ENCODE results near the gene KCNH8.
A peak's percentile ranks its signal among the peaks of the same experiment; 100 is the strongest.

Gene KCNH8

GRCh38 chr3:19199131-19199530 is 50.8 kb downstream of the KCNH8 start:
- ChIA-PET POLR2A (no interaction called here), CTCF (no interaction called here)
- no peak for DNase-seq (ENCODE audit: extremely low spot score)
- TF ChIP-seq PKNOX1 (IDR thresholded peaks at IDR 0.05) (no peak), ARNT (IDR thresholded peaks at IDR 0.05) (no peak), BHLHE40 (IDR thresholded peaks at IDR 0.05; ENCODE audit: borderline replicate concordance) (no peak), SP1 (IDR thresholded peaks at IDR 0.05) (no peak), ELF4 (IDR thresholded peaks at IDR 0.05) (no peak), ZNF384 (IDR thresholded peaks at IDR 0.05) (no peak), FOXM1 (IDR thresholded peaks at IDR 0.05; ENCODE audit: borderline replicate concordance) (no peak), L3MBTL2 (conservative IDR thresholded peaks at IDR 0.05) (no peak), FOXA1 (IDR thresholded peaks at IDR 0.05) (no peak), TARDBP (IDR thresholded peaks at IDR 0.05) (no peak), SUZ12 (IDR thresholded peaks at IDR 0.05) (no peak), NFRKB (IDR thresholded peaks at IDR 0.05) (no peak), CTBP1 (IDR thresholded peaks at IDR 0.05; ENCODE audit: borderline replicate concordance) (no peak)

- POLR2A ChIA-PET, result no interaction called here
- CTCF ChIA-PET, result no interaction called here
- no peak for TF ChIP-seq LEF1 (IDR thresholded peaks at IDR 0.05; ENCODE audit: borderline replicate concordance)
- TF ChIP-seq PKNOX1 (IDR thresholded peaks at IDR 0.05), result no peak
- no peak for TF ChIP-seq ELF4 (IDR thresholded peaks at IDR 0.05)
- TF ChIP-seq FOXA1 (IDR thresholded peaks at IDR 0.05), result no peak
- no peak for TF ChIP-seq SP1 (IDR thresholded peaks at IDR 0.05)
- TF ChIP-seq TARDBP (IDR thresholded peaks at IDR 0.05), result no peak
- no peak for TF ChIP-seq CTBP1 (IDR thresholded peaks at IDR 0.05; ENCODE audit: borderline replicate concordance)
- no peak for TF ChIP-seq FOXM1 (IDR thresholded peaks at IDR 0.05; ENCODE audit: borderline replicate concordance)
- no peak for TF ChIP-seq ARNT (IDR thresholded peaks at IDR 0.05)
- no peak for TF ChIP-seq FOXK2 (IDR thresholded peaks at IDR 0.05)
- TF ChIP-seq SUZ12 (IDR thresholded peaks at IDR 0.05), result no peak
- TF ChIP-seq ZNF384 (IDR thresholded peaks at IDR 0.05), result no peak
- no peak for TF ChIP-seq L3MBTL2 (conservative IDR thresholded peaks at IDR 0.05)
- TF ChIP-seq NFRKB (IDR thresholded peaks at IDR 0.05), result no peak
- no peak for TF ChIP-seq BHLHE40 (IDR thresholded peaks at IDR 0.05; ENCODE audit: borderline replicate concordance)
- no peak for TF ChIP-seq HDGF (IDR thresholded peaks at IDR 0.05; ENCODE audit: borderline replicate concordance)
- DNase-seq (ENCODE audit: extremely low spot score), result no peak
These were observed 54.0 kb downstream of the KCNH8 start for GRCh38 chr3:19202303-19202702.

- no peak for TF ChIP-seq HDGF (IDR thresholded peaks at IDR 0.05; ENCODE audit: borderline replicate concordance)
- no peak for TF ChIP-seq BHLHE40 (IDR thresholded peaks at IDR 0.05; ENCODE audit: borderline replicate concordance)
- no peak for TF ChIP-seq L3MBTL2 (conservative IDR thresholded peaks at IDR 0.05)
- TF ChIP-seq ARNT (IDR thresholded peaks at IDR 0.05), result no peak
- TF ChIP-seq LEF1 (IDR thresholded peaks at IDR 0.05; ENCODE audit: borderline replicate concordance), result no peak
- TF ChIP-seq ELF4 (IDR thresholded peaks at IDR 0.05), result no peak
- no peak for TF ChIP-seq SUZ12 (IDR thresholded peaks at IDR 0.05)
- no peak for TF ChIP-seq TARDBP (IDR thresholded peaks at IDR 0.05)
- no peak for TF ChIP-seq FOXA1 (IDR thresholded peaks at IDR 0.05)
- TF ChIP-seq SP1 (IDR thresholded peaks at IDR 0.05), result no peak
- no peak for TF ChIP-seq ZNF384 (IDR thresholded peaks at IDR 0.05)
- TF ChIP-seq NFRKB (IDR thresholded peaks at IDR 0.05), result no peak
- no peak for TF ChIP-seq PKNOX1 (IDR thresholded peaks at IDR 0.05)
- ChIA-PET POLR2A (no interaction called here), CTCF (no interaction called here)
- no peak for DNase-seq (ENCODE audit: extremely low spot score)
These were observed 54.4 kb downstream of the KCNH8 start for GRCh38 chr3:19202754-19203153.

GRCh38 chr3:19206540-19206939 is 58.2 kb downstream of the KCNH8 start:
- TF ChIP-seq HDGF (IDR thresholded peaks at IDR 0.05; ENCODE audit: borderline replicate concordance) (no peak), BHLHE40 (IDR thresholded peaks at IDR 0.05; ENCODE audit: borderline replicate concordance) (no peak), ZNF384 (IDR thresholded peaks at IDR 0.05) (no peak), LEF1 (IDR thresholded peaks at IDR 0.05; ENCODE audit: borderline replicate concordance) (no peak), L3MBTL2 (conservative IDR thresholded peaks at IDR 0.05) (no peak), PKNOX1 (IDR thresholded peaks at IDR 0.05) (no peak), FOXM1 (IDR thresholded peaks at IDR 0.05; ENCODE audit: borderline replicate concordance) (no peak), FOXA1 (IDR thresholded peaks at IDR 0.05) (no peak), ELF4 (IDR thresholded peaks at IDR 0.05) (no peak), SP1 (IDR thresholded peaks at IDR 0.05) (no peak)
- no peak for DNase-seq (ENCODE audit: extremely low spot score)
- CTCF ChIA-PET, result no interaction called here
- POLR2A ChIA-PET, result no interaction called here

GRCh38 chr3:19213603-19214220 is 65.4 kb downstream of the KCNH8 start:
- TF ChIP-seq PKNOX1 (IDR thresholded peaks at IDR 0.05) (no peak), NFRKB (IDR thresholded peaks at IDR 0.05) (no peak), ZNF384 (IDR thresholded peaks at IDR 0.05) (no peak), L3MBTL2 (conservative IDR thresholded peaks at IDR 0.05) (no peak), SUZ12 (IDR thresholded peaks at IDR 0.05) (no peak), FOXA1 (IDR thresholded peaks at IDR 0.05) (no peak), BHLHE40 (IDR thresholded peaks at IDR 0.05; ENCODE audit: borderline replicate concordance) (no peak), FOXM1 (IDR thresholded peaks at IDR 0.05; ENCODE audit: borderline replicate concordance) (no peak), LEF1 (IDR thresholded peaks at IDR 0.05; ENCODE audit: borderline replicate concordance) (no peak), ARNT (IDR thresholded peaks at IDR 0.05) (no peak), SP1 (IDR thresholded peaks at IDR 0.05) (no peak), TARDBP (IDR thresholded peaks at IDR 0.05) (no peak), CTBP1 (IDR thresholded peaks at IDR 0.05; ENCODE audit: borderline replicate concordance) (no peak), HDGF (IDR thresholded peaks at IDR 0.05; ENCODE audit: borderline replicate concordance) (no peak), ELF4 (IDR thresholded peaks at IDR 0.05) (no peak), FOXK2 (IDR thresholded peaks at IDR 0.05) (no peak)
- peak; percentile 6 for DNase-seq (ENCODE audit: extremely low spot score)
- ChIA-PET POLR2A (no interaction called here), CTCF (interaction anchor here (0.7 kb wide), 1 partner anchor 136 kb away, joined by 3 read pairs; no protein-coding TSS in a partner anchor)
